HG02870 (cell line): ENCODE results near the gene GFRA4.

Experiments
- ATAC-seq: cut with Tn5 transposase; IDR thresholded peaks from one replicate; pipeline ENCODE4 v1.9.1; 2021; ENCODE audit warnings: mild to moderate bottlenecking, moderate library complexity; ENCODE audit not compliant: unreplicated experiment

GFRA4 gene

GRCh38 chr20:3663031-3663701 lies at the start of gene GFRA4:
TSS of gene GFRA4 (minus strand) at chr20:3663399. CDS start at chr20:3663399, 0 bp downstream.
- ATAC-seq, result no peak

- no peak for ATAC-seq
Measured at GRCh38 chr20:3712279-3712873, 49.2 kb upstream of the GFRA4 start, which contains the start of gene SIGLEC1. TSS of gene SIGLEC1 (minus strand) at chr20:3712600. CDS start at chr20:3707128, 5,472 bp downstream.

DNA sequence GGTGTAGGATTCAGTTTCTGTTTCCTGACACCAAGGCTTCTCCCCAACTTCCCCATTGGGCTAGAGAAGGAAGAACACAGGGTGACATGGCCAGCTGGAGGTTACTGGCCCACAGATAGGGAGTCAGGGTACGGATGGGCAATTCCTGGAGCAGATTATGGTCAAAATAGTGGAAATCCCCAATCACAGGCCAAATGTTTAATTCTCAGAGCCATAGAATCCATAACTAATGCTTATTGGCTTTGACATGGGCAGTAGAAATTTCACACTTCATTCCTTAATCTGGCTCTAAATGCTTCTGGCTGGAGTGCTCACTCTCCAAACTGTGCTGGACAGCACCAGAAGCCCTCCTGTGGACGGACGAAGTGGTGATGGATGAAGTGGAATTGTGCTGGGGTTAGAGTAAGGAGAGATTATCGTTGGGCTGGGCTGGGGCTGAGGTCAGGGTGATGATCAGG lies 48.3 kb upstream of the GFRA4 start:
- ATAC-seq, result no peak

- ATAC-seq, result no peak
Measured at GRCh38 chr20:3710703-3711483, 47.7 kb upstream of the GFRA4 start.

- ATAC-seq, result no peak
Measured at GRCh38 chr20:3710011-3710466, 46.8 kb upstream of the GFRA4 start.

- no peak for ATAC-seq
Measured at GRCh38 chr20:3707508-3707899, 44.3 kb upstream of the GFRA4 start.

DNA sequence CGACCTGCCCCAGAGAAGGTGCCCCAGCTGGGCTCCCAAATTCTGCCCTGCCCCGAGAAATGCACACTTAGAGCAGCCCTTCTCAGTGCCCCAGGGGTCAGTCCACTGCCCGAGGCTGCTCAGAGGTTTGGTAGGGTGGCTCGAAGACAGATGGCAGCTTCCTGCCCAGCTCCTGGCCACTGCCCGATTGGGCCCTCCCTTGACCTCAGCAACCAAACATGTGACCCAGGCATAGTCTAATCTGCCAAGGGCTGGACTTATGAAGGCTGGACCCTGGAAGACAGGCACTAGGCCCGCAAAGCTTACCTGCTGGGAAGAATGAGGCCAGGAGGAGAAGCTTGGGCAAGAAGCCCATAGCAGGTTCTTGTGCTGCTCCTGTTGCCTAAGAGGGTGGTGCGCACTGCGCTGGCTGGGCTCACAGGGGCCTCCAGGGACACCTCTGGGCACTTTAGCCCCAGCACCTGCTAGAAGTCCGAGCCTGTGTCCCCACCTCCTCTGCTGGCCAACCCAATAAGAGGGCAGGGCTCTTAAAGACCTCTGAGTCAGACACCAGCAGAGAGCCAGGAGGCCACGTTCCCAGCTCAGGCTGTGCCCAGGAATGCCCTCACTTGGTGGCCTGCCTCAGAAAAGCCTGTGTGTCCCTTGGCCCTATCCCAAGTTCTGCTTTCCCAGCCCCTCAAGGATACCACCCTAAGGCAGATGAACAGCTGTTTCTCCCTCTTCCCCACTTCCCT lies 43.7 kb upstream of the GFRA4 start:
- no peak for ATAC-seq

DNA sequence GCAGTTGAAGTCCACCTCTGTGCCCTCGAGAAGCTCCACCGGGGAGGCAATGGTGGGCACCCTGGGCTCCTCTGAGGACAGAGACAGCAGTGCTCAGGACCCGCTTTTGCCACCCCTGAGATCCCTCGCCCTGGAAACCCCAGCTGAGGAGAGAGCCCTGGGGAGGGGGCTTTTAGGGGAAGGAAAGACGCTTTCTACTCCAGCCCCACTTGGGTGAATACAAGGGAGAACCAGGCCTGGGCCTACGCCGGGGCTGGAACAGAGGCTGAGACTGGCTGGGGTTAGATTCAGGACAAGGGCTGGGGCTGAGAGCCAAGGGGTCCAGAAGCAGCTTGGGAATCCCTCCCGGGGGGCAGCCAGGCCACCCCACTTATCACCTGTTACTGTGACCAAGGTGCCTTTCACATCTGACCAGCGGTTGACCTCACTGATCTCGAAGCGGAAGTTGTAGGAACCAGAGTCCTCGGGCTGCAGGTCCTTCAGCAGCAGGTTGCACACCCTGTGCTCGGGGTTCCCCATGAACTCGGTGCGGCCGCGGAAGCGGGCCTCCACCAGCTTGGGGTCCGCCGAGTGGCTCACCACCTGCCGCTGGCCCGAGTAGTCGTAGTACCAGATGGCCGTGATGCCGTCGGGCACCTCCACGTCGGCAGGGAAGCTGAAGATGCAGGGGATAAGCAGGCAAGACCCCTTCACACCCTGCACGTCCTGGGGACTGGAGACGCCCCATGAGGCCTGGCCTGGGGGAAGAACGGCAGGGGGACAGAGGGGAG lies 43.0 kb upstream of the GFRA4 start:
- no peak for ATAC-seq

- ATAC-seq, result no peak
Measured at GRCh38 chr20:3705491-3705969, 42.3 kb upstream of the GFRA4 start.

- ATAC-seq, result no peak
Measured at GRCh38 chr20:3704087-3704486, 40.9 kb upstream of the GFRA4 start.

DNA sequence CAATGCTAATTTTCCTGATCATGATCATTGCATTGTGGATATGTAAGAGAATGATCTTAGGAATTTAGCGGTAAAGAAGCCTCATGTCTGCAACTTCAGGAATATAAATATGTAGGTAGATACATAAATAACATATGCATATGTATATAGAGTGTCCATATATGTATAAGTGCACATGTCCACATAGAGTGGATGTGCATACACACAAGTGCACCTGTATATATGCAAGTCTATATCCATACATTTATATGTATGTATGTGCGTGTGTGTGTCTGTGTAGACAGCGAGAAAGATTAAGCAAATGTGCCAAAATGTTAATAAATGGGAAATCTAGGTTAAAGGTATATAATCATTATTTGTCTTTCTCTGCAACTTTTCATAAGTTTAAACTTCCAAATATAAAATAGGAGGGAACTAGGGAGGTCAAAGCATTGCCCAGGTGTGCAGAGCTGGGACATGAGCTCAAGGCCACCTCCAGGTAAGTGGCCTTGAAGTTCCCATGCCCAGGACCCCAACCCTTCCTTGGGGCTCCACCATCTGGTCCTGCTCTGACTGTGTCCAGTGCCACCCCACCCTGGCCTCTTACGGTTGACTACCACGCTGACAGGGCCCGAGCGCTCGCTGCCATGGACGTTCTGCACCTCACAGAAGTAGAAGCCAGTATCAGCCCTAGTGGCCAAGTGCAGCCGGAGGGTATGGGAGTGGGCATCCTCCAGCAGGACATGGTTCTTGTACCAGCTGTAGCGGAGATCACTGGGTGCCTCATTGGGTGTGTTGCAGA lies 39.6 kb upstream of the GFRA4 start:
- no peak for ATAC-seq

- ATAC-seq, result no peak
Measured at GRCh38 chr20:3701061-3701998, 38.1 kb upstream of the GFRA4 start.

GRCh38 chr20:3699037-3699436 lies 35.8 kb upstream of the GFRA4 start:
- ATAC-seq, result no peak

GRCh38 chr20:3698591-3699001 lies 35.4 kb upstream of the GFRA4 start:
- no peak for ATAC-seq

GRCh38 chr20:3697588-3698305 lies 34.5 kb upstream of the GFRA4 start:
- no peak for ATAC-seq

- ATAC-seq, result no peak
Measured at GRCh38 chr20:3696745-3697587, 33.8 kb upstream of the GFRA4 start.

DNA sequence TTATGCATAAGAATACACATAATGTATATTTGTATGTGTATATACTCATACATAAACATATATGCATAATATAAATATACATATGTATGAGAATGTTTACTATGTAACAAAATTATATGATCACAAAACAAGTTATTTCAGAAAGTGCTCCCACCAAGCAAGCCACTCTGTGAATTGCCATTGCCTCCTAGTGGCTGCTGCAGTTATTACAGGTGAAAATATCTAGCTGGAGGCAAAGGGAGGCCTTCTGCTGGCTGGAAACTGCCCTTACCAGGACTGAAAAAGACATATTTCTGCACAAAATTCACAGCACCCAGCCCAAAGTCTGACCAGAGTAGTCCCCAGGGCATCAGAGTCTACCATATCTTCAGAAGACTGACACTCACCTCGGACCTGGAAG lies 33.0 kb upstream of the GFRA4 start:
- no peak for ATAC-seq
